ENCODE data around the gene MAB21L2. TPM values are rescaled to one million over a fixed set of nuclear protein-coding genes. Genes with fewer than 3 reads are reported as not detected.

Gene MAB21L2
- total RNA-seq, 1 experiment from 2014 or later, result not detected

GRCh38 chr4:150584111-150584915 is 2.4 kb downstream of the MAB21L2 start:
- Histone ChIP-seq H3K36me3 (ENCODE audit: control insufficient read depth, insufficient read depth, low read length) (peaks cover 3% of the 10 kb centered on the region; the same call in 1 of the 2 replicates), H3K4me1 (no peaks in the 10 kb centered on the region), H3K27me3 (replicated peaks; ENCODE audit: control insufficient read depth, insufficient read depth, low read length) (no peaks in the 10 kb centered on the region), H3K4me3 (ENCODE audit: low read depth, low read length) (no peak overlapping the region), H3K9me3 (no peaks in the 10 kb centered on the region)
- Mint-ChIP-seq H3K4me3 (ENCODE audit: unreplicated experiment) (no peak overlapping the region), H3K9me3 (ENCODE audit: unreplicated experiment) (peaks cover 10% of the 10 kb centered on the region), H3K27ac (ENCODE audit: unreplicated experiment) (no peak overlapping the region), H3K27me3 (ENCODE audit: insufficient read depth, unreplicated experiment) (no peaks in the 10 kb centered on the region), H3K4me1 (ENCODE audit: low read depth, unreplicated experiment) (no peaks in the 10 kb centered on the region), H3K36me3 (ENCODE audit: insufficient read depth, unreplicated experiment) (peaks cover 17% of the 10 kb centered on the region)
- ChIA-PET CTCF (no interaction called here), POLR2A (no interaction called here)
- DNase-seq, result no peak
- no TSS peak for BruUV-seq (replicated peaks)
- intact Hi-C loops (cut with micrococcal nuclease; ENCODE audit: unreplicated experiment), result no loop called here
- TF ChIP-seq, protein P1, sequence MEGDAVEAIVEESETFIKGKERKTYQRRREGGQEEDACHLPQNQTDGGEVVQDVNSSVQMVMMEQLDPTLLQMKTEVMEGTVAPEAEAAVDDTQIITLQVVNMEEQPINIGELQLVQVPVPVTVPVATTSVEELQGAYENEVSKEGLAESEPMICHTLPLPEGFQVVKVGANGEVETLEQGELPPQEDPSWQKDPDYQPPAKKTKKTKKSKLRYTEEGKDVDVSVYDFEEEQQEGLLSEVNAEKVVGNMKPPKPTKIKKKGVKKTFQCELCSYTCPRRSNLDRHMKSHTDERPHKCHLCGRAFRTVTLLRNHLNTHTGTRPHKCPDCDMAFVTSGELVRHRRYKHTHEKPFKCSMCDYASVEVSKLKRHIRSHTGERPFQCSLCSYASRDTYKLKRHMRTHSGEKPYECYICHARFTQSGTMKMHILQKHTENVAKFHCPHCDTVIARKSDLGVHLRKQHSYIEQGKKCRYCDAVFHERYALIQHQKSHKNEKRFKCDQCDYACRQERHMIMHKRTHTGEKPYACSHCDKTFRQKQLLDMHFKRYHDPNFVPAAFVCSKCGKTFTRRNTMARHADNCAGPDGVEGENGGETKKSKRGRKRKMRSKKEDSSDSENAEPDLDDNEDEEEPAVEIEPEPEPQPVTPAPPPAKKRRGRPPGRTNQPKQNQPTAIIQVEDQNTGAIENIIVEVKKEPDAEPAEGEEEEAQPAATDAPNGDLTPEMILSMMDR (IDR thresholded peaks at IDR 0.05; ENCODE audit: insufficient read depth in 1 of 2, low read depth in 1 of 2, low read length in 1 of 2, severe bottlenecking in 1 of 2, unreplicated experiment in 1 of 2), result no peak

DNA sequence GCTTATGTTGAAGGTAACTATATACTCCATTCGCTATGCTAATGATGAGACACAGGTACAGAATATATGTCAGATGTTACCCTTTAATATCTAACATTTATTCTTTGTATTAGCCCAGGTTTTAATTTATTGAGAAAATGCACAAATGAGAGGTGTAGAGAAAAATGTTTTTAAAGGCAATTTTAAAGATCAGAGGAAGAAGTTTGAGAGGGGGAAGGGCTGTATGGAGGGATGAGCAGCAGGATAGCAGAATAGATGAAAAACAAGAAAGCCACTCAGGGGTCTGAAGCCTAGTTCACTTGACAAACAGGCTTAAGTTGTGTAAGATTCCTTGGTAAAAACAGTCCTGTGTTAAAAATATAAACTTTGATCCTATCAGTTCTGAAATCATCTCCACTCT is 3.7 kb downstream of the MAB21L2 start:
- no peak overlapping the region for H3K4me3 Mint-ChIP-seq (ENCODE audit: unreplicated experiment)
- TF ChIP-seq, protein P1 (IDR thresholded peaks at IDR 0.05; ENCODE audit: insufficient read depth in 1 of 2, low read depth in 1 of 2, low read length in 1 of 2, severe bottlenecking in 1 of 2, unreplicated experiment in 1 of 2), result no peak
- intact Hi-C loops (cut with micrococcal nuclease; ENCODE audit: unreplicated experiment), result no loop called here
- peaks cover 15% of the 10 kb centered on the region for H3K36me3 Mint-ChIP-seq (ENCODE audit: insufficient read depth, unreplicated experiment)
- H3K4me1 Mint-ChIP-seq (ENCODE audit: low read depth, unreplicated experiment), result no peaks in the 10 kb centered on the region
- Histone ChIP-seq H3K4me3 (ENCODE audit: low read depth, low read length) (no peak overlapping the region), H3K36me3 (ENCODE audit: control insufficient read depth, insufficient read depth, low read length) (peaks cover 3% of the 10 kb centered on the region; the same call in 1 of the 2 replicates), H3K9me3 (no peaks in the 10 kb centered on the region), H3K27me3 (replicated peaks; ENCODE audit: control insufficient read depth, insufficient read depth, low read length) (no peaks in the 10 kb centered on the region), H3K4me1 (no peaks in the 10 kb centered on the region)
- no peak overlapping the region for H3K27ac Mint-ChIP-seq (ENCODE audit: unreplicated experiment)
- BruUV-seq (replicated peaks), result no TSS peak
- no peak for DNase-seq
- no peaks in the 10 kb centered on the region for H3K27me3 Mint-ChIP-seq (ENCODE audit: insufficient read depth, unreplicated experiment)
- ChIA-PET CTCF (no interaction called here), POLR2A (no interaction called here)
- peaks cover 10% of the 10 kb centered on the region for H3K9me3 Mint-ChIP-seq (ENCODE audit: unreplicated experiment)

DNA sequence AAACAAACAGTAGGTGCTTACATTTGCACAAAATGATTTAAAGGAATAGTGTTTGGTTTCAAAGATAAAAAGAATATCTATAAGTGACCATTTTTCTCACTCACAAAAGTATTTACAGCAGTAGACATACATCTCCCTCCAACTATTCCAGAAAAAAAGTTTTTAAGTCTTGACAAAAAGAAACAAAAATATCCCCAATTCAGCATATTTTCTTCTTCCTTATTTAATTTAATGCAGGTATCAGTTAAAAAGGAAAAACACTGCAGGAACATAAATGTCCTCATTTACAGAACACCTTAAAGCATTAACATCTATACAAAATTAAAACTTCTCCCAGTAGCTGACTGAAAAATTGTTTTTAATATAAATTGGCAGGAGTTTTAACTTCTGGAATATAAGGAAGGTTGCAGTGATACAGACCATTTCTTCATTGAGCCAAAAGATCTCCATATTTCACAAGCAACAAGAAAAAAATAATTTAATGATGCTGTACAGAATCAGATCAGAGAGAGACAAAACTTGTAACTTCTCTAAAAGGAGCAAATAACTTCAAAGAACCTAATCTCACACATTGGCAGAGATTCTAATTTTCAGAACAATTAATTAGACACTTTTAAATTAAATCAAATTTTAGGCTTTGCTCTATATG is 4.3 kb downstream of the MAB21L2 start:
- intact Hi-C loops (cut with micrococcal nuclease; ENCODE audit: unreplicated experiment), result no loop called here
- H3K9me3 Mint-ChIP-seq (ENCODE audit: unreplicated experiment), result peaks cover 9% of the 10 kb centered on the region
- ChIA-PET CTCF (no interaction called here), POLR2A (no interaction called here)
- Histone ChIP-seq H3K4me3 (ENCODE audit: low read depth, low read length) (no peak overlapping the region), H3K36me3 (ENCODE audit: control insufficient read depth, insufficient read depth, low read length) (peaks cover 3% of the 10 kb centered on the region; the same call in 1 of the 2 replicates), H3K9me3 (no peaks in the 10 kb centered on the region), H3K4me1 (0 out of 2 replicates have a peak, but pooled peaks cover 3% of the 10 kb centered on the region), H3K27me3 (replicated peaks; ENCODE audit: control insufficient read depth, insufficient read depth, low read length) (no peaks in the 10 kb centered on the region)
- no peak overlapping the region for H3K4me3 Mint-ChIP-seq (ENCODE audit: unreplicated experiment)
- no peak for DNase-seq
- no peaks in the 10 kb centered on the region for H3K27me3 Mint-ChIP-seq (ENCODE audit: insufficient read depth, unreplicated experiment)
- BruUV-seq (replicated peaks), result no TSS peak
- TF ChIP-seq, protein P1 (IDR thresholded peaks at IDR 0.05; ENCODE audit: insufficient read depth in 1 of 2, low read depth in 1 of 2, low read length in 1 of 2, severe bottlenecking in 1 of 2, unreplicated experiment in 1 of 2), result no peak
- peaks cover 15% of the 10 kb centered on the region for H3K36me3 Mint-ChIP-seq (ENCODE audit: insufficient read depth, unreplicated experiment)
- H3K4me1 Mint-ChIP-seq (ENCODE audit: low read depth, unreplicated experiment), result peaks cover 1% of the 10 kb centered on the region
- H3K27ac Mint-ChIP-seq (ENCODE audit: unreplicated experiment), result no peak overlapping the region
